DND-41 (cell line): ENCODE data around the gene NPPA.

Experiments
- EZH2 ChIP-seq: IDR thresholded peaks from 3 replicates; pipeline ENCODE4 v1.6.1; 2012; ENCODE audit warnings: borderline replicate concordance, low read depth, mild to moderate bottlenecking, moderate library complexity, low read length, inconsistent platforms; ENCODE audit not compliant: severe bottlenecking
- TF ChIP-seq, protein P1 (sequence below): IDR thresholded peaks from 2 replicates; pipeline ENCODE4 v1.5.1; 2012; ENCODE audit warnings: borderline replicate concordance, low read length, moderate library complexity, mild to moderate bottlenecking; ENCODE audit not compliant: poor library complexity, severe bottlenecking; ENCODE audit errors: extremely low read depth

DNA sequence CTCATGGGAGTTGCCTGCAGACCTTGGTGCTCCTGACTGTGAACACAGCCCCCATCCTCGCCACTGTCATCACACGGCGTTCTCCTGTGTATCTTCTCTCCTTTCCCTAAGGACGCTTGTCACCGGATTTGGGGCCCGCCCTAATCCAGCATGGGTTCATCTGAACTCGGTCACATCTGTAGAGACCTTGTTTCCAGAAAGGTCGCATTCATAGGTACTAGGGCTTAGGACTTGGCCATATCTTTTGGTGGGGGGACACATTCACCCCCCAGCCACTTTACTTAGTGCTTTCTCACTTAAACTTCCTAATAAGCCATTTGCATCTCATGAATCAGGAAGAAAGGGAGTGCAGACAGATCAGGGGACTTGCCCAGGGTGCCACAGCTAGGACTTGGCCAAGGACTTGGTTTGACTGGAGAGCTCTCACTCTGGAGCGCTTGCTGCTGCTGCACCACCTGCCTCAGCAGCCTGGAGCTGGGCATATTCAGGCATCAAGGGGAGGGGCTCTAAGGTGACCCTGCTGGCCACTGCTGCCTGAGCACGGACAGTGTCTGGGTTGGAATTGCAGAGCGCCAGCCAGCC is 9.7 kb downstream of the NPPA start:
- TF ChIP-seq, protein P1, sequence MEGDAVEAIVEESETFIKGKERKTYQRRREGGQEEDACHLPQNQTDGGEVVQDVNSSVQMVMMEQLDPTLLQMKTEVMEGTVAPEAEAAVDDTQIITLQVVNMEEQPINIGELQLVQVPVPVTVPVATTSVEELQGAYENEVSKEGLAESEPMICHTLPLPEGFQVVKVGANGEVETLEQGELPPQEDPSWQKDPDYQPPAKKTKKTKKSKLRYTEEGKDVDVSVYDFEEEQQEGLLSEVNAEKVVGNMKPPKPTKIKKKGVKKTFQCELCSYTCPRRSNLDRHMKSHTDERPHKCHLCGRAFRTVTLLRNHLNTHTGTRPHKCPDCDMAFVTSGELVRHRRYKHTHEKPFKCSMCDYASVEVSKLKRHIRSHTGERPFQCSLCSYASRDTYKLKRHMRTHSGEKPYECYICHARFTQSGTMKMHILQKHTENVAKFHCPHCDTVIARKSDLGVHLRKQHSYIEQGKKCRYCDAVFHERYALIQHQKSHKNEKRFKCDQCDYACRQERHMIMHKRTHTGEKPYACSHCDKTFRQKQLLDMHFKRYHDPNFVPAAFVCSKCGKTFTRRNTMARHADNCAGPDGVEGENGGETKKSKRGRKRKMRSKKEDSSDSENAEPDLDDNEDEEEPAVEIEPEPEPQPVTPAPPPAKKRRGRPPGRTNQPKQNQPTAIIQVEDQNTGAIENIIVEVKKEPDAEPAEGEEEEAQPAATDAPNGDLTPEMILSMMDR: no peak
- TF ChIP-seq EZH2: no peak
